ENCODE measurements around the gene SRGAP3. TPM values are rescaled to one million over a fixed set of nuclear protein-coding genes. Genes with fewer than 3 reads are reported as not detected.

The SRGAP3 gene
- total RNA-seq, 2 experiments from 2014 or later: 1.2 to 1.3 TPM

GRCh38 chr3:8964436-8965370 is 284.7 kb downstream of the SRGAP3 start:
- Mint-ChIP-seq H3K27me3 (peaks cover 8% of the 10 kb centered on the region), H3K9me3 (no peaks in the 10 kb centered on the region), H3K4me3 (no peak overlapping the region), H3K4me1 (peaks cover 39% of the 10 kb centered on the region), H3K27ac (no peak overlapping the region), H3K36me3 (ENCODE audit: low read depth) (peaks cover 4% of the 10 kb centered on the region)
- no peak for DNase-seq
- CTCF ChIA-PET: interaction anchor here (1.1 kb wide), 2 partner anchors 337 to 389 kb away, joined by 3 read pairs; no protein-coding TSS in a partner anchor
- POLR2A ChIA-PET: interaction anchor here (0.6 kb wide), 1 partner anchor 432 kb away, joined by 3 read pairs; no protein-coding TSS in a partner anchor

- peak within 1 kb of the TSS; percentile 92 for H3K4me3 Mint-ChIP-seq
- ChIA-PET CTCF (no interaction called here), POLR2A (interaction anchor here (1.2 to 1.9 kb wide), 2 partner anchors 400 to 434 kb away, joined by 6 to 8 read pairs; partner anchors contain the start of genes SETD5 and THUMPD3)
- H3K4me1 Mint-ChIP-seq: peaks cover 49% of the 10 kb centered on the region
- peaks cover 14% of the 10 kb centered on the region for H3K36me3 Mint-ChIP-seq (ENCODE audit: low read depth)
- peak within 1 kb of the TSS; percentile 82 for H3K27ac Mint-ChIP-seq
- H3K9me3 Mint-ChIP-seq: no peaks in the 10 kb centered on the region
- H3K27me3 Mint-ChIP-seq: peaks cover 2% of the 10 kb centered on the region
- DNase-seq: peak; percentile 94
Measured at GRCh38 chr3:8963137-8963853, 286.2 kb downstream of the SRGAP3 start, which contains the start of gene RAD18. Gene RAD18 (minus strand): TSS chr3:8963472. CDS start chr3:8963385, 87 bp downstream.

GRCh38 chr3:8962226-8962861 is 287.1 kb downstream of the SRGAP3 start:
- Mint-ChIP-seq H3K27ac (peak overlapping the region; percentile 82), H3K27me3 (no peaks in the 10 kb centered on the region), H3K36me3 (ENCODE audit: low read depth) (peaks cover 18% of the 10 kb centered on the region), H3K9me3 (no peaks in the 10 kb centered on the region), H3K4me3 (peak overlapping the region; percentile 92), H3K4me1 (peaks cover 49% of the 10 kb centered on the region)
- POLR2A ChIA-PET: interaction anchor here (1.2 to 1.9 kb wide), 2 partner anchors 401 to 435 kb away, joined by 6 to 8 read pairs; partner anchors contain the start of genes SETD5 and THUMPD3
- CTCF ChIA-PET: interaction anchor here (1.0 kb wide), 1 partner anchor 26 kb away, joined by 3 read pairs; no protein-coding TSS in a partner anchor
- DNase-seq: no peak

- POLR2A ChIA-PET: no interaction called here
Measured at GRCh38 chr3:8959668-8960067, 289.8 kb downstream of the SRGAP3 start.

DNA sequence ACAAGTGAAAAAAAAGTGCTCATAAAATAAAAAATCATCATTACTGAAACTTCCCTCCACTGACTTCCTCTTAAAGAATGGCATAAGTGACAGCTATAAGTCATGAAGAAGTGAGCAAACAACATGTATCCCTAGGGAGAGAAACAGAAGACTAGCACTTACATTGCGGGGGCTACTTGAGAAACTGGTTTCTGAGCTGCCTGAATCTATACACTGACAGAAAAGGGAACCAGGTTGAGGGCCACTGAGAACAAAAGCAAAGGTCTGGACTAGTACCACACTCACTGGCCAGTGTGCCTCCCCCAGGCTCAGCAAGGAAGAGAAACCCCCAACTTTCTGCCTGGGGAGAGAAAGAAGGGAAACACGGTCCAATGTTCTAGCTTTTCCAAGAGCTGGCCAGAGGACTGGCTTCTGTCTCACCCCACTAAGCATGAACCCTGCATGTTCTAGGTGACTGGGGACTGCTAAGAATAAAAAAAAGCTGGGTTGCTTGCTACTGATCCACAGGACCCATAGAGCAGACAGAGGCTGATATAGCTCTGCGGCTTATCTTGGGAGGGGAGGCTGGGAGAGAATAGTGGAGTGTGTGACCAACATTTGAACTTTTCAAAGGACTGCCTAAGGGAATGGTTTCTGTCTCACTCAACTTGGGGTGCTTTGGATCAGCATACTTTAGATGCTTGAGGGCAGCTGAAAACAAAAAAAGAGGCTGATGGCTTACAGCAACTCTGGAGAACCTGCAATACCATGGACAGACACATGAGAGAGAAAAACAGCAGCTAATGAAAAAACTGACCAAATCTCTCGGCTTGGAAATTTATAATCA is 294.3 kb downstream of the SRGAP3 start:
- H3K4me3 Mint-ChIP-seq: no peak overlapping the region
- no peak for DNase-seq
- ChIA-PET POLR2A (no interaction called here), CTCF (no interaction called here)
- no peaks in the 10 kb centered on the region for H3K9me3 Mint-ChIP-seq
- H3K27ac Mint-ChIP-seq: no peak overlapping the region
- peaks cover 32% of the 10 kb centered on the region for H3K36me3 Mint-ChIP-seq (ENCODE audit: low read depth)
- peaks cover 34% of the 10 kb centered on the region for H3K4me1 Mint-ChIP-seq
- no peaks in the 10 kb centered on the region for H3K27me3 Mint-ChIP-seq

More at GRCh38 chr3:8959668-8960067, 289.8 kb downstream of the SRGAP3 start:
- Mint-ChIP-seq H3K27me3 (no peaks in the 10 kb centered on the region), H3K36me3 (ENCODE audit: low read depth) (peaks cover 25% of the 10 kb centered on the region), H3K27ac (no peak overlapping the region), H3K9me3 (no peaks in the 10 kb centered on the region), H3K4me3 (no peak overlapping the region), H3K4me1 (peaks cover 49% of the 10 kb centered on the region)
- no peak for DNase-seq
- CTCF ChIA-PET: interaction anchor here (1.2 kb wide), 1 partner anchor 108 kb away, joined by 4 read pairs; no protein-coding TSS in a partner anchor

DNA sequence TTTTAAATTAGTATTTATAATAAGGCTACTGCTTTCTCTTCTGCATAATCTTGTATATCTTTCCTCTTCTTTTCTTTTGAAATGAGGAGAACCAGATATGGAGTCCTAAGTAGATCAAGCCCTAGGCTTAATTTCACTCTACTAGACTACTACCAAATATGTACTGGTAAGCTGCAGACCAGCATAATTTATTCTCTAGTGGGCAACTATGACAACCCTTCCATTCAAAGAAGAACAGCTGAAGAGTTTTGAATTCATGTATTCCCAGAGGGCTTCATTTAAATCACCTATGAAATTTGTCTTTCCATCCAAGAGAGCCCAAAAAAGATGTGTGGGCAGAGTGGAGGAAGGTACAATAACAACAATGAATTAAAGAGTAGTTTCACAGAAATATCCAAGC is 296.1 kb downstream of the SRGAP3 start:
- Mint-ChIP-seq H3K27me3 (no peaks in the 10 kb centered on the region), H3K9me3 (no peaks in the 10 kb centered on the region), H3K36me3 (ENCODE audit: low read depth) (peaks cover 25% of the 10 kb centered on the region), H3K4me1 (peaks cover 22% of the 10 kb centered on the region), H3K4me3 (no peak overlapping the region), H3K27ac (no peak overlapping the region)
- ChIA-PET CTCF (no interaction called here), POLR2A (no interaction called here)
- DNase-seq: no peak

DNA sequence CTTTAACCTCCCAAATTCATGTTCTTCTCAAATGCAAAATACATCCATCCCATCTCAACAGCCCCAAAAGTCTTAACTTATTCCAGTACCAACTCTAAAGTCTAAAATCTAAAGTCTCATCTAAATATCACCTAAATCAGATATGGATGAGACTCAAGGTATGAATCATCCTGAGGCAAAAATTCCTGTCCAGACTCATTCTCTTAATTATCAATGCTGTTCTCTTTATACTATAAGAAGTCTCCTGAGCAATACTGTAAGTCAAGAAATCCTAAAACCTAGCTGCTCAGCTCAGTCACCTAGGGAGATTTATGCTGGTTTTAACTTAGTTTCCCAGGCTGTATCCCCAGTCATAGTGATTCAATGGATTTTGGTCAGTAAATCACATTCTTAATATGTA is 297.3 kb downstream of the SRGAP3 start:
- Mint-ChIP-seq H3K27me3 (no peaks in the 10 kb centered on the region), H3K4me3 (no peak overlapping the region), H3K36me3 (ENCODE audit: low read depth) (peaks cover 22% of the 10 kb centered on the region), H3K9me3 (no peaks in the 10 kb centered on the region), H3K27ac (no peak overlapping the region), H3K4me1 (peaks cover 24% of the 10 kb centered on the region)
- POLR2A ChIA-PET: no interaction called here
- CTCF ChIA-PET: no interaction called here
- no peak for DNase-seq

DNA sequence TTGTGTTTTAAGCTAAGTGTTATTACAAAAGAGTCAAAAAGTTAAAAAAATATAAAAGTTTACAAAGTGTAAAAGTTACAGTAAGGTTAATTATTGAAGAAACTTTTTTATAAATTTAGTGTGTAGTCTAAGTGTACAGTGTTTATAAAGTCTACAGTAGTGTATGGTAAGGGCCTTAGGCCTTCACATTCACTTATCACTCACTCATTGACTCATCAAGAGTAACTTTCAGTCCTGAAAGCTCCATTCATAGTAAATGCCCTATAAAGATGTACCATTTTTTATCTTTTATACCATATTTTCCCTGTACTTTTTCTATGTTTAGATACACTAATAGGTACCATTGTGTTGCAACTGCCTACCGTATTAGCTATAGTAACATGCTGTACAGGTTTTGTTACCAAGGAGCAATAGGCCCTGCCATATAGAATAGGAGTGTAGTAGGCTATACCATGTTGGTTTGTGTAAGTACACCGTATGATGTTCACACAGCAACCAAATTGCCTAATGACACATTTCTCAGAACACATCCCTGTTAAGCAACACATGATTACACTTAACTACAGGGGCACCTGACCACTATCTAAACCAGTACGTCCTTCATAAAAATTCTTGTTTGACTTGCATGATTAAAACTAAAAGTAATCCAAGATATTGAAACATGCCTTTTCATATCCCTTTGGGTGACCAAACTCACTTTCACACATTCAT is 303.4 kb downstream of the SRGAP3 start:
- DNase-seq: no peak
- Mint-ChIP-seq H3K4me3 (no peak overlapping the region), H3K9me3 (peaks cover 15% of the 10 kb centered on the region), H3K36me3 (ENCODE audit: low read depth) (peaks cover 57% of the 10 kb centered on the region), H3K27me3 (no peaks in the 10 kb centered on the region), H3K27ac (no peak overlapping the region), H3K4me1 (peaks cover 12% of the 10 kb centered on the region)
- POLR2A ChIA-PET: no interaction called here
- CTCF ChIA-PET: interaction anchor here (0.8 to 2.1 kb wide), 2 partner anchors 26 to 42 kb away, joined by 4 to 6 read pairs; no protein-coding TSS in a partner anchor

GRCh38 chr3:8942746-8943488 is 306.5 kb downstream of the SRGAP3 start:
- peaks cover 15% of the 10 kb centered on the region for H3K9me3 Mint-ChIP-seq
- H3K27ac Mint-ChIP-seq: no peak overlapping the region
- no peaks in the 10 kb centered on the region for H3K27me3 Mint-ChIP-seq
- ChIA-PET CTCF (no interaction called here), POLR2A (no interaction called here)
- no peak for DNase-seq
- H3K36me3 Mint-ChIP-seq (ENCODE audit: low read depth): peaks cover 59% of the 10 kb centered on the region
- no peak overlapping the region for H3K4me3 Mint-ChIP-seq
- H3K4me1 Mint-ChIP-seq: no peaks in the 10 kb centered on the region

- H3K27me3 Mint-ChIP-seq: no peaks in the 10 kb centered on the region
- peaks cover 15% of the 10 kb centered on the region for H3K9me3 Mint-ChIP-seq
- DNase-seq: no peak
- H3K36me3 Mint-ChIP-seq (ENCODE audit: low read depth): peaks cover 64% of the 10 kb centered on the region
- H3K27ac Mint-ChIP-seq: peak overlapping the region; percentile 33
- no peaks in the 10 kb centered on the region for H3K4me1 Mint-ChIP-seq
- CTCF ChIA-PET: no interaction called here
- H3K4me3 Mint-ChIP-seq: no peak overlapping the region
- POLR2A ChIA-PET: no interaction called here
Measured at GRCh38 chr3:8942115-8942514, 307.3 kb downstream of the SRGAP3 start.

- peaks cover 4% of the 10 kb centered on the region for H3K9me3 Mint-ChIP-seq
- H3K27ac Mint-ChIP-seq: no peak overlapping the region
- no peak for DNase-seq
- no peaks in the 10 kb centered on the region for H3K27me3 Mint-ChIP-seq
- no peaks in the 10 kb centered on the region for H3K4me1 Mint-ChIP-seq
- H3K36me3 Mint-ChIP-seq (ENCODE audit: low read depth): peaks cover 54% of the 10 kb centered on the region
- ChIA-PET POLR2A (no interaction called here), CTCF (interaction anchor here (1.4 kb wide), 1 partner anchor 169 kb away, joined by 4 read pairs; the partner anchor contains the start of gene OXTR)
- H3K4me3 Mint-ChIP-seq: no peak overlapping the region
Measured at GRCh38 chr3:8938021-8938420, 311.4 kb downstream of the SRGAP3 start.
